BLaER1 (cell line): ENCODE data around the gene FPR1.
A peak's percentile ranks its signal among the peaks of the same experiment; 100 is the strongest.

Source experiments
- H3K27ac ChIP-seq: shearing (Covaris generic); formaldehyde crosslinking; 2 replicates; pipeline ENCODE4 v1.8.1; 2022
- H3K27me3 ChIP-seq: shearing (Covaris generic); formaldehyde crosslinking; 2 replicates; pipeline ENCODE4 v1.8.1; 2022
- H3K36me3 ChIP-seq: shearing (Covaris generic); formaldehyde crosslinking; 2 replicates; pipeline ENCODE4 v1.8.1; 2022
- H3K4me1 ChIP-seq: shearing (Covaris generic); formaldehyde crosslinking; 2 replicates; pipeline ENCODE4 v1.8.1; 2022
- H3K4me2 ChIP-seq: shearing (Covaris generic); formaldehyde crosslinking; 2 replicates; pipeline ENCODE4 v1.8.1; 2022
- H3K4me3 ChIP-seq: shearing (Covaris generic); formaldehyde crosslinking; 2 replicates; pipeline ENCODE4 v1.8.1; 2022
- H3K9ac ChIP-seq: shearing (Covaris generic); formaldehyde crosslinking; 2 replicates; pipeline ENCODE4 v1.8.1; 2022
- H3K9me3 ChIP-seq: shearing (Covaris generic); formaldehyde crosslinking; 2 replicates; pipeline ENCODE4 v1.8.1; 2022
- H4K20me1 ChIP-seq: shearing (Covaris generic); formaldehyde crosslinking; 2 replicates; pipeline ENCODE4 v1.8.1; 2022
- Cebpa-rat ChIP-seq: shearing (Covaris generic); IDR thresholded peaks from 2 replicates; pipeline ENCODE4 v1.8.1; 2022

FPR1 gene

DNA sequence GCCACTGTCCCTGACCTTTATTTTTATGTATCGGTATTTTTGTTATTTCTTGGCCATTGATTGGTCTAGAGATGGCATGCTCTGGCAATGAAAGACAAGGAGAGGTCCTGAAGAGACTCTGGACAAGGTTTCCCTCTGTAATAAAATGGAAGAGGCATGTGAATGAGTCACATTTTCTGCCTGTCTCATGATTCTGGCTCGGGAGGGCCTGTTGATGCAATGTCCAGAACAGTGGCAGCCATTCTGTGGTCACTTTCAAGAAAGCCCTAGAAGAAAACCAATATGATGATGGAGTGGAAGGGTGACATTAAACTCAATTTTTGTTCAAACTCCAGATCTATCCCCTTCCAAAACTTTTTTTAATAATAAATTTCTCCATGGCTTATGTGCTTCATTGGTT lies 41.3 kb upstream of the FPR1 start:
- no peak for TF ChIP-seq Cebpa-rat
- Histone ChIP-seq H4K20me1 (no peaks in the 10 kb centered on the region), H3K27ac (no peak overlapping the region), H3K36me3 (no peaks in the 10 kb centered on the region), H3K9ac (no peak overlapping the region), H3K4me2 (no peak overlapping the region), H3K4me3 (no peak overlapping the region), H3K4me1 (no peaks in the 10 kb centered on the region), H3K27me3 (no peaks in the 10 kb centered on the region), H3K9me3 (peaks cover 7% of the 10 kb centered on the region)

- no peak overlapping the region for H3K4me3 ChIP-seq
- no peaks in the 10 kb centered on the region for H3K36me3 ChIP-seq
- no peaks in the 10 kb centered on the region for H4K20me1 ChIP-seq
- no peak overlapping the region for H3K4me2 ChIP-seq
- H3K27me3 ChIP-seq = no peaks in the 10 kb centered on the region
- H3K9ac ChIP-seq = no peak overlapping the region
- H3K27ac ChIP-seq = no peak overlapping the region
- peaks cover 22% of the 10 kb centered on the region for H3K4me1 ChIP-seq
- TF ChIP-seq Cebpa-rat = no peak
- peaks cover 7% of the 10 kb centered on the region; the same call in 1 of the 2 replicates for H3K9me3 ChIP-seq
Measured at GRCh38 chr19:51789061-51789795, 37.5 kb upstream of the FPR1 start.

DNA sequence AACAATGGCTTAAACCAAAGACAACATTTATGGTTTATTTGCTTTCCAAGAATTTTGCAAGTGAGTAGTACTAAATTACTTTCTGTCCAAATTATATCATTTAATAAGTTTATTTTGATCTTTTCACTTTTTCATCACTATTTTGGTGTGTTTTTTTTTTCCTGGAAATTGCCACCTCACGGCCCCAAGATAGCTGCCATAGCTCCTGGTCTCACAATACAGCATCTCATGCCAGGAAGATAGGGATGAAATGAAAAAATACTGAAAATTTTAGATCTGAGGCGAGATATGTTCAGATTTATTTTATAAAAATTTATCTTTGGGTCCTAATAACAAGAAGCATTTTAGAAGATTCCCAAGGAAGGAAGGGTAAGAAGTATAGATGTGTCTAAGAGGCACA lies 36.4 kb upstream of the FPR1 start:
- no peaks in the 10 kb centered on the region for H4K20me1 ChIP-seq
- H3K4me3 ChIP-seq = no peak overlapping the region
- H3K9ac ChIP-seq = no peak overlapping the region
- H3K9me3 ChIP-seq = peaks cover 6% of the 10 kb centered on the region; the same call in 1 of the 2 replicates
- no peak overlapping the region for H3K4me2 ChIP-seq
- H3K36me3 ChIP-seq = no peaks in the 10 kb centered on the region
- H3K27me3 ChIP-seq = no peaks in the 10 kb centered on the region
- TF ChIP-seq Cebpa-rat = no peak
- peaks cover 22% of the 10 kb centered on the region for H3K4me1 ChIP-seq
- no peak overlapping the region for H3K27ac ChIP-seq

DNA sequence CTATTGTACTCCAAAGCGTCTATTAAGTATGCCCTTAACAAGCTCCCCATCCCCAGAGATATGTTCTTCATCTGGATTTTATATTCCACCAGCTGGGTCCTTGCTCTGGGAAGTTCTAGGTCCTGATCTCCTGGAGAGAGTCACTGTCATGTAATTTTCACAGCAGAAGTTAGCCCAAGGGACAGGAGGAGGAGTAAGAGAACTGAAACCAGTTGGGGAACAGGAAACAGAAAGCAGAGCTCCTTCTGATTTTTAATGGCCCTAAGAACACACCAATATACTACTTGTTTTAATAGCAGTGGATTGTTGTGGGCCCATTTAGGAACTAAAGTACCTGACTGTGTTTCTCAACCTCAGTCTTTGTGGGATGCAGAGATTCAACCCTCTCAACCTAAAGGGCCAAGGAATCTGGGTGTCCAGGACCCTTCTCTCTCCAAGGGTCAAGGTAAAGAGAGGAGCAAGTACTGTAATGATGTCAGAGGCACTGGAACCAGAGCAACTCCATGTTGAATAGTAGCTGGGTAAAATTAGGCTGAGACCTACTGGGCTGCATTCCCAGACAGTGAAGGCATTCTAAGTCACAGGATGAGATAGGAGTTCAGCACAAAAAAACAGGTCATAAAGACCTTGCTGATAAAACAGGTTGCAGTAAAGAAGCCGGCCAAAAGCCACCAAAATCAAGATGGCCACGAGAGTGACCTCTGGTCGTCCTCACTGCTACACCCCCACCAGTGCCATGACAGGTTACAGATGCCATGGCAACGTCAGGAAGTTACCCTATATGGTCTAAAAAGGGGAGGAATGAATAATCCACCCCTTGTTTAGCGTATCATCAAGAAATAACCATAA lies 35.2 kb upstream of the FPR1 start:
- Histone ChIP-seq H3K27me3 (no peaks in the 10 kb centered on the region), H3K4me1 (peaks cover 22% of the 10 kb centered on the region), H3K9ac (no peak overlapping the region), H3K36me3 (no peaks in the 10 kb centered on the region), H3K4me3 (no peak overlapping the region), H3K9me3 (no peaks in the 10 kb centered on the region), H3K4me2 (peak overlapping the region; percentile 36; the same call in 1 of the 2 replicates), H4K20me1 (no peaks in the 10 kb centered on the region), H3K27ac (no peak overlapping the region)
- no peak for TF ChIP-seq Cebpa-rat

DNA sequence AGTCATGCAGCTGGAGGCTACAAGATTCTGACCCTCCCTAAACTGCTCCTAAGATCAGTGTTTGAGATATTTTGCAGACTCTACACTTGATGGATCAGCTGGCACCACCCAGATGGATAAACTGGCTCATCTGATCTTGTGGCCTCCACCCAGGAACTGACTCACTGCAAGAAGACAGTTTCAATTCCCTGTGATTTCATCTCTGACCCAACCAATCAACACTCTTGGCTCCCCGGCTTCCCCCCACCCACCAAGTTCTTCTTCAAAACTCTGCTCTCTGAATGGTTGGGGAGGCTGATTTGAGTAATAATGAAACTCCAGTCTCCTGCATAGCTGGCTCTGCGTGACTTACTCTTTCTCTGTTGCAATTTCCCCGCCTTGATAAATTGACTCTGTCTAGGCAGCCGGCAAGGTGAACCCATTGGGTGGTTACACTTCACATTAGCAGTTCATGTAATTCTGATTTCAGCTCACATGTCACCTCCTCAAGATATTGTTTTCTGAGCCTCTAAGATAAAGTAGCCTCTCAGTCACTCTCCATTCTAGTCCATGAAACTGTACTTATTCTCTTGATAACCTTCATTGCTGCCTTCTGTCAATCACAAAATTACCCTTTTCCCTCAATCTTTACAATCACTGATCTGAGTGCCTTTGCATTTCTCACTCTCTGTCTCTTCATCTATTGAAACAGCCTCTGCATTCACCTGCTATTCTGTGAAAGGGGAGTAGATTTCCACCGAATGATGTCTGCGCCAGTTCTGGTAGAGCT lies 33.4 kb upstream of the FPR1 start:
- Histone ChIP-seq H3K36me3 (no peaks in the 10 kb centered on the region), H3K9ac (no peak overlapping the region), H3K4me1 (peaks cover 29% of the 10 kb centered on the region), H3K27ac (no peak overlapping the region), H3K9me3 (no peaks in the 10 kb centered on the region), H3K27me3 (no peaks in the 10 kb centered on the region), H4K20me1 (no peaks in the 10 kb centered on the region), H3K4me3 (no peak overlapping the region), H3K4me2 (peak overlapping the region; percentile 44)
- no peak for TF ChIP-seq Cebpa-rat

GRCh38 chr19:51784109-51784785 lies 32.6 kb upstream of the FPR1 start:
- no peaks in the 10 kb centered on the region for H3K36me3 ChIP-seq
- H3K4me3 ChIP-seq = no peak overlapping the region
- H3K4me2 ChIP-seq = peak overlapping the region; percentile 44; the same call in 1 of the 2 replicates
- H3K27ac ChIP-seq = no peak overlapping the region
- no peak overlapping the region for H3K9ac ChIP-seq
- peaks cover 31% of the 10 kb centered on the region for H3K4me1 ChIP-seq
- H3K9me3 ChIP-seq = no peaks in the 10 kb centered on the region
- TF ChIP-seq Cebpa-rat = no peak
- no peaks in the 10 kb centered on the region for H4K20me1 ChIP-seq
- no peaks in the 10 kb centered on the region for H3K27me3 ChIP-seq

- no peak overlapping the region for H3K27ac ChIP-seq
- H3K4me2 ChIP-seq = no peak overlapping the region
- no peak overlapping the region for H3K9ac ChIP-seq
- no peaks in the 10 kb centered on the region for H4K20me1 ChIP-seq
- no peak for TF ChIP-seq Cebpa-rat
- peaks cover 31% of the 10 kb centered on the region for H3K4me1 ChIP-seq
- H3K36me3 ChIP-seq = no peaks in the 10 kb centered on the region
- H3K27me3 ChIP-seq = no peaks in the 10 kb centered on the region
- no peaks in the 10 kb centered on the region for H3K9me3 ChIP-seq
- H3K4me3 ChIP-seq = no peak overlapping the region
Measured at GRCh38 chr19:51783372-51783771, 31.7 kb upstream of the FPR1 start.

GRCh38 chr19:51781999-51782398 lies 30.3 kb upstream of the FPR1 start:
- Histone ChIP-seq H3K27ac (no peak overlapping the region), H3K9ac (no peak overlapping the region), H3K36me3 (no peaks in the 10 kb centered on the region), H3K4me3 (no peak overlapping the region), H3K9me3 (no peaks in the 10 kb centered on the region), H3K4me2 (no peak overlapping the region), H3K27me3 (no peaks in the 10 kb centered on the region), H3K4me1 (peaks cover 30% of the 10 kb centered on the region), H4K20me1 (no peaks in the 10 kb centered on the region)
- no peak for TF ChIP-seq Cebpa-rat

DNA sequence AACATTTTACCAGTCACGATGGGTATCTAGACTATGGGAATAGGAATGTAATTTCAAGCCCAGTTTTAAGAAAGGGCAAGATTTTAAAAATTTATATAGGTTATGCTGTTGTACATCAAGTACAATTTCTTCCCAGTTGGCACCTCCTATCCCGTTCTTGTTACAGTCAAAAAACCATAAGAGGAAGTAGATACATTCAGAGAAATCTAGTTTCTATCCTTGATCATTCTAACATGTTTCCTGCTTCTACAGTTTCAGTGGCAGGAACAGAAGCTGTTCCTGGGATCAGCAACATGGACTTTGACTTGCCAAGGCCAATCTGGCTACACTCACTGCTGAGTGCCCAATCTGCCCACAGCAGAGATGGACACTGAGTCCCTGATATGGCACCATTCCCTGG lies 28.6 kb upstream of the FPR1 start:
- Histone ChIP-seq H3K4me3 (no peak overlapping the region), H3K9ac (no peak overlapping the region), H4K20me1 (no peaks in the 10 kb centered on the region), H3K9me3 (no peaks in the 10 kb centered on the region), H3K4me1 (peaks cover 19% of the 10 kb centered on the region), H3K27ac (no peak overlapping the region), H3K4me2 (peak overlapping the region; percentile 23), H3K36me3 (no peaks in the 10 kb centered on the region), H3K27me3 (no peaks in the 10 kb centered on the region)
- no peak for TF ChIP-seq Cebpa-rat
